Osteoblast (primary cell): ENCODE results near the gene UXT. TPM values are rescaled to one million over a fixed set of nuclear protein-coding genes. Genes with fewer than 3 reads are reported as not detected.
A peak's percentile ranks its signal among the peaks of the same experiment; 100 is the strongest.
"Not testable (repeated sequence)": the region's sequence is repeated elsewhere in the genome, so short reads cannot be mapped to it uniquely, and the experiment has no call there.

Experiments used
- DNase-seq: peaks from one replicate; pipeline ENCODE4 v3.0.0; 2011; ENCODE audit warnings: low spot score, mixed read lengths; ENCODE audit not compliant: insufficient read length; ENCODE audit errors: missing footprints
- H2AFZ ChIP-seq: 2 replicates; pipeline ENCODE4 v1.6.0; 2011; ENCODE audit warnings: mild to moderate bottlenecking, low read length
- H3K27ac ChIP-seq: 2 replicates; pipeline ENCODE4 v1.5.1; 2011; ENCODE audit warnings: mild to moderate bottlenecking, low read depth, low read length, moderate library complexity
- H3K27me3 ChIP-seq: 2 replicates; pipeline ENCODE4 v1.6.0; 2012; ENCODE audit warnings: mild to moderate bottlenecking, control low read depth, inconsistent platforms, low read length, moderate library complexity; ENCODE audit not compliant: insufficient read depth
- H3K36me3 ChIP-seq: 2 replicates; pipeline ENCODE4 v1.5.1; 2011; ENCODE audit warnings: mild to moderate bottlenecking, low read length, control low read depth, moderate library complexity; ENCODE audit not compliant: insufficient read depth
- H3K4me1 ChIP-seq: 2 replicates; pipeline ENCODE4 v1.5.1; 2011; ENCODE audit warnings: mild to moderate bottlenecking, low read length, control low read depth, moderate library complexity; ENCODE audit not compliant: insufficient read depth
- H3K4me2 ChIP-seq: 2 replicates; pipeline ENCODE4 v1.6.0; 2011; ENCODE audit warnings: mild to moderate bottlenecking, low read length; ENCODE audit not compliant: insufficient read depth
- H3K4me3 ChIP-seq: fragments of 200-600 bp; sonication (generic); 3 replicates; pipeline ENCODE4 v1.5.1; 2012; ENCODE audit warnings: mild to moderate bottlenecking, low read length, inconsistent platforms; ENCODE audit not compliant: insufficient read depth
- H3K79me2 ChIP-seq: 2 replicates; pipeline ENCODE4 v1.6.0; 2012; ENCODE audit warnings: mild to moderate bottlenecking, low read length, control low read depth, inconsistent platforms; ENCODE audit not compliant: insufficient read depth
- H3K9me3 ChIP-seq: 2 replicates; pipeline ENCODE4 v1.5.1; 2011; ENCODE audit warnings: low read depth, low read length, control low read depth
- H4K20me1 ChIP-seq: 2 replicates; pipeline ENCODE4 v1.6.0; 2012; ENCODE audit warnings: mild to moderate bottlenecking, low read length, control low read depth; ENCODE audit not compliant: insufficient read depth
- total RNA-seq: library from RNA; depleted of rRNA; stranded (reverse); fragments of >200 nt; gene quantifications from 2 replicates; pipeline ENCODE4 v1.2.3, GENCODE V29; 2012
- TF ChIP-seq, protein P1 (sequence below): IDR thresholded peaks from 2 replicates; pipeline ENCODE4 v1.5.1; 2011; ENCODE audit warnings: mild to moderate bottlenecking, low read depth, low read length, moderate library complexity; ENCODE audit errors: extremely low read depth

UXT gene
- total RNA-seq, 1 donor: 93.4 TPM

DNA sequence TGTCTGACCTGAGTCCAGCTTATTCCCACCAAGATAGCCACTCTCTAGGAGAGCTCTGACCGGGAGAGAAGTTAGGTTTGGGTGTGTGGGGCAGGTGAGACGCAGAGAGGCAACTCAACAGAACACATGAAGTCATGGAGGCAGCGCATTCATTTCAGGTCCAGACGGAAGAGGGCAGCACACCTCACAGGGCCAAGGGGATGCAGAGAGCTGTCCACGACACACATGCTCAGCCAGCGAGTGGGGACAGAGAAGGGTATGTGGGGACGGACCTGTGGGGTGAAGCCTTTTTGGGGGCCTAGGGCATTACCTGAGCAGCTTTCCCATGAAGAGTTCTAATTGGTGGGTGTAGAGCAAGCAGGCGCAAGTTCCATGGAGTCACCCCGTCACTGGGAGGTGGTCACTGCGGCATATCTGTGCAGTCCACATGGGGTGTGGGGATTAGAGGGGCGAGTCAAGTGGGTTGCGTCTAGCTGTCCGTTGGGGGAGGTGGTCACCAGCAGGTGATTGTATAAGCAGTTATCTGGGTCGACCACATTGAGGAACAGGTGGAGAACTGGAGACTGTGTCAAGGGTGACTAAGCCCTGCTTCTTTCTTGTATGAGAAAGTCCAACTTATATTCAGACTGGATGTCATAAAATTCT is 24.3 kb upstream of the UXT start:
- Histone ChIP-seq H2AFZ (no peak overlapping the region), H3K4me2 (no peak overlapping the region), H3K27me3 (peaks cover 2% of the 10 kb centered on the region), H3K4me1 (no peaks in the 10 kb centered on the region), H3K79me2 (no peaks in the 10 kb centered on the region), H3K9me3 (no peaks in the 10 kb centered on the region), H3K36me3 (no peaks in the 10 kb centered on the region), H3K4me3 (no peak overlapping the region), H4K20me1 (no peaks in the 10 kb centered on the region), H3K27ac (no peak overlapping the region)
- DNase-seq: no peak
- TF ChIP-seq, protein P1, sequence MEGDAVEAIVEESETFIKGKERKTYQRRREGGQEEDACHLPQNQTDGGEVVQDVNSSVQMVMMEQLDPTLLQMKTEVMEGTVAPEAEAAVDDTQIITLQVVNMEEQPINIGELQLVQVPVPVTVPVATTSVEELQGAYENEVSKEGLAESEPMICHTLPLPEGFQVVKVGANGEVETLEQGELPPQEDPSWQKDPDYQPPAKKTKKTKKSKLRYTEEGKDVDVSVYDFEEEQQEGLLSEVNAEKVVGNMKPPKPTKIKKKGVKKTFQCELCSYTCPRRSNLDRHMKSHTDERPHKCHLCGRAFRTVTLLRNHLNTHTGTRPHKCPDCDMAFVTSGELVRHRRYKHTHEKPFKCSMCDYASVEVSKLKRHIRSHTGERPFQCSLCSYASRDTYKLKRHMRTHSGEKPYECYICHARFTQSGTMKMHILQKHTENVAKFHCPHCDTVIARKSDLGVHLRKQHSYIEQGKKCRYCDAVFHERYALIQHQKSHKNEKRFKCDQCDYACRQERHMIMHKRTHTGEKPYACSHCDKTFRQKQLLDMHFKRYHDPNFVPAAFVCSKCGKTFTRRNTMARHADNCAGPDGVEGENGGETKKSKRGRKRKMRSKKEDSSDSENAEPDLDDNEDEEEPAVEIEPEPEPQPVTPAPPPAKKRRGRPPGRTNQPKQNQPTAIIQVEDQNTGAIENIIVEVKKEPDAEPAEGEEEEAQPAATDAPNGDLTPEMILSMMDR: no peak

DNA sequence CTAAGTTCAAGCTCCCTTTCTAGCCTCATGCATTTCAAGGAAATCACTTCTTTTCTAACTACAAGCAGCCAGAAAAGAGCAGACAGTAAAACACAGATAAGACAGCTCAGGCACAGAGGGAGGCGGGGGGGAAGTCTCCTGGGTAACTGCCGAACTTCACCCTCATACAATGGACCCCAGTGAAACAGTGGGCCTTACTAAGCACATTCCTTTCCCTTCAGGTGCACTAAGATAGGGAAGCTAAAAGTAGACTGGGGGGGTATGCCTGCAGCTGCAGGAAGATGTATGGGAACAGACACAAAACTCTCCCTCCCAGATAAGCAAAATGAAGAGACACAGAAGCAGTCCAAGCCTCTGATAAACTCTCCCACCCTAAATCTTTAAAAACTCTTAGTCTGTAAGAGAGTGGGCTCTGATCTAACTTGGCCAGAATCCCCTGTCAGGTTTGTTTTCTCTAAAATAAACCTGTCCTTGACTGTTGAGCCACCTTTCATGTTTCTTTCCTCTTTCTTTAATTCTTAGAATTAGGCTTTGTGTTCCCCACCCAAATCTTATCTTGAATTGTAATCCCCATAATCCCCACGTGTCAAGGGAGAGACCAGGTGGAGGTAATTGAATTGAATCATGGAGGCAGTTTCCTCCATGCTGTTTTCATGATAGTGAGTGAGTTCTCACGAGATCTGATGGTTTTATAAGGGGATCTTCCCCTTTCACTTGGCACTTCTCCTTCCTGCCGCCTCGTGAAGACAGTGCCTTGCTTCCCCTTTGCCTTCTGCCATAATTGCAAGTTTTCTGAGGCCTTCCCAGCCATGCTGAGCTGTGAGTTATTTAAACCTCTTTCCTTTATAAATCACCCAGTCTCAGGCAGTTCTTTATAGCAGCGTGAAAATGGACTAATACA is 17.2 kb upstream of the UXT start:
- H3K4me2 ChIP-seq, H3K27ac ChIP-seq, H3K9me3 ChIP-seq, H2AFZ ChIP-seq, DNase-seq, H3K36me3 ChIP-seq, H3K79me2 ChIP-seq, H3K27me3 ChIP-seq, H3K4me1 ChIP-seq, H4K20me1 ChIP-seq, H3K4me3 ChIP-seq: not testable (repeated sequence)

DNA sequence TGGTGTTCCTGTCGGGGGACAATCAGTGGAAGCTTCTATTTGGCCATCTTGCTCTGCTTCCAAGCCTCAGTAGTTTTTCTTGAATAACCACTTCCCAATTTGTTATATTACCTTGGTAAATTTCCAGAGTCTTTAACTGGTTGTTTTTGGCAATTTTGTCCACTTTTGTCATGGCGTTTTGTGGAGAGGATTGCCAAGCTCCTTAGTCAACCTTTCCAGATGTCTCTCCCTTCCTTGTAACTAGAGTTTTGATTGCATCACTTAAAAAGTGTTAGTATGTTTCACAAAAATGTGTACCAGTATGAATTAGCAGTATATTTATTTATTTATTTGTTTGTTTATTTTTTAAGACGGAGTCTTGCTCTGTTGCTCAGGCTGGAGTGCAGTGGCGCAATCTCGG is 15.8 kb upstream of the UXT start:
- no peaks in the 10 kb centered on the region for H3K4me1 ChIP-seq
- H3K36me3 ChIP-seq: no peaks in the 10 kb centered on the region
- no peak overlapping the region for H3K4me3 ChIP-seq
- H3K79me2 ChIP-seq: no peaks in the 10 kb centered on the region
- no peaks in the 10 kb centered on the region for H3K27me3 ChIP-seq
- TF ChIP-seq, protein P1: no peak
- H4K20me1 ChIP-seq: no peaks in the 10 kb centered on the region
- no peak for DNase-seq
- H2AFZ ChIP-seq: no peak overlapping the region
- H3K9me3 ChIP-seq: no peaks in the 10 kb centered on the region
- no peak overlapping the region for H3K4me2 ChIP-seq
- no peak overlapping the region for H3K27ac ChIP-seq

DNA sequence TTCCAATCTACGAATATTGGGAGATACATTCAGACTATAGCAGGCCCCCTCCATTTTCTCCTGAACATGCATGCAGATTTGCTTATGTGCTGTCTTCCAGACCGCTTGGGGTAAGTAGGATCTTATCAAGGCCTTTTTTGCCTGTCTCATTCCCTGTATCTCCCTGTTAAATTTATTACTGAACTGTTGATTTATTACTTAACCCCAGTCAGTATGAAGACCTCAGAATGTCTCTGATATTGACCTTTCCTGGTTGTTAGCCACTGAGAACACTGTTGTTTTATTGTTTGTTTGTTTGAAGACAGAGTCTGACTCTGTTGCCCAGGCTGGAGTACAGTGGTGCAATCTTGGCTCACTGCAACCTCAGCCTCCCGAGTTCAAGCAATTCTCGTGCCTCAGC is 6.8 kb upstream of the UXT start:
- not testable (repeated sequence) for H3K4me2 ChIP-seq, H3K27ac ChIP-seq, H3K4me3 ChIP-seq, H3K79me2 ChIP-seq, DNase-seq, H4K20me1 ChIP-seq, H2AFZ ChIP-seq, H3K36me3 ChIP-seq, H3K27me3 ChIP-seq, H3K9me3 ChIP-seq
- peaks cover 17% of the 10 kb centered on the region for H3K4me1 ChIP-seq

DNA sequence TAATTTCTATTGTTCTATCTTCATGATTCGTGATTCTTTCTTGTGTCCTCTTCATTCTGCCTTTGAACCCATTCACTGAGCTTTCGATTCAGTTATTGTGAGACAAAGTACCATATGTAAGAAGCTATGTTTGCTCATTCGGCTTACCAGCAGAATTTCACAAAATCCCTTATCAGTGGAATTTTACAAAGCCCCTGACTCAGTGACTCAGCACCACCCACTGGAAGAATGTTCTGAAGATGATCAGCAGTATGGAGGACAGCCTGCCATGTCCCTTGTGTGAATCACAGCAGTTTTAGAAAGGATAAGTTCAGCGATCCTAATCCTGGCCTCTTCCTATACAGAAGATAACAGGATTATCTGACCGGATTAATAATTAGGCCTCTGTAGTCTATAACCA is 5.8 kb upstream of the UXT start:
- Histone ChIP-seq H4K20me1 (no peaks in the 10 kb centered on the region), H3K4me1 (peaks cover 17% of the 10 kb centered on the region), H3K9me3 (no peaks in the 10 kb centered on the region), H2AFZ (no peak overlapping the region), H3K4me2 (no peak overlapping the region), H3K27ac (peak overlapping the region; percentile 58), H3K79me2 (no peaks in the 10 kb centered on the region), H3K36me3 (no peaks in the 10 kb centered on the region), H3K4me3 (no peak overlapping the region), H3K27me3 (no peaks in the 10 kb centered on the region)
- DNase-seq: peak; percentile 42
- TF ChIP-seq, protein P1: no peak
